H9 (cell line): ENCODE measurements around the gene LRIG1. TPM values are rescaled to one million over a fixed set of nuclear protein-coding genes. Genes with fewer than 3 reads are reported as not detected.

Experiments
- DNase-seq: peaks from one replicate; pipeline ENCODE4 v3.0.0-alpha.2; 2017
- H2AFZ ChIP-seq: one replicate; pipeline ENCODE4 v1.6.1; 2013; ENCODE audit warnings: mild to moderate bottlenecking, low read length, control low read depth, moderate library complexity
- H2AK5ac ChIP-seq: 2 replicates; pipeline ENCODE4 v1.6.1; 2013; ENCODE audit warnings: low read length, control low read depth, mixed read lengths; ENCODE audit not compliant: insufficient read length
- H2BK120ac ChIP-seq: one replicate; pipeline ENCODE4 v1.6.1; 2013; ENCODE audit warnings: low read depth, mild to moderate bottlenecking, low read length, control low read depth, inconsistent platforms; ENCODE audit not compliant: poor library complexity, severe bottlenecking
- H2BK12ac ChIP-seq: 2 replicates; pipeline ENCODE4 v1.6.1; 2013; ENCODE audit warnings: low read length, control low read depth, mixed read lengths, low read depth; ENCODE audit not compliant: insufficient read length
- H2BK15ac ChIP-seq: 2 replicates; pipeline ENCODE4 v1.6.1; 2013; ENCODE audit warnings: low read depth, low read length, control low read depth
- H2BK20ac ChIP-seq: one replicate; pipeline ENCODE4 v1.6.1; 2013; ENCODE audit warnings: low read depth, mild to moderate bottlenecking, low read length, control low read depth, inconsistent platforms; ENCODE audit not compliant: poor library complexity, severe bottlenecking
- H2BK5ac ChIP-seq: 2 replicates; pipeline ENCODE4 v1.6.1; 2013; ENCODE audit warnings: low read length, control low read depth, mixed read lengths; ENCODE audit not compliant: insufficient read length
- H3K14ac ChIP-seq: 2 replicates; pipeline ENCODE4 v1.6.1; 2013; ENCODE audit warnings: low read length, control low read depth; ENCODE audit not compliant: insufficient read depth
- H3K18ac ChIP-seq: 2 replicates; pipeline ENCODE4 v1.6.1; 2013; ENCODE audit warnings: low read depth, mild to moderate bottlenecking, mixed read lengths, low read length, control low read depth; ENCODE audit not compliant: insufficient read length
- H3K23ac ChIP-seq: 2 replicates; pipeline ENCODE4 v1.6.1; 2013; ENCODE audit warnings: low read length, control low read depth, mixed read lengths, low read depth; ENCODE audit not compliant: insufficient read length
- H3K23me2 ChIP-seq: 2 replicates; pipeline ENCODE4 v1.6.1; 2013; ENCODE audit warnings: low read depth, mild to moderate bottlenecking, mixed read lengths, low read length, control low read depth; ENCODE audit not compliant: insufficient read length, poor library complexity, severe bottlenecking
- H3K27ac ChIP-seq: 2 replicates; pipeline ENCODE4 v1.5.1; 2013; ENCODE audit warnings: low read length, control low read depth, mixed read lengths, low read depth; ENCODE audit not compliant: insufficient read length
- H3K27me3 ChIP-seq: 2 replicates; pipeline ENCODE4 v1.6.1; 2013; ENCODE audit warnings: low read length, control low read depth, inconsistent platforms; ENCODE audit not compliant: insufficient read depth
- H3K4ac ChIP-seq: 2 replicates; pipeline ENCODE4 v1.6.1; 2013; ENCODE audit warnings: low read depth, mild to moderate bottlenecking, control low read depth, inconsistent platforms, low read length, moderate library complexity
- H3K4me1 ChIP-seq: 2 replicates; pipeline ENCODE4 v1.6.1; 2013; ENCODE audit warnings: low read length, control low read depth, inconsistent platforms; ENCODE audit not compliant: insufficient read depth
- H3K4me2 ChIP-seq: 2 replicates; pipeline ENCODE4 v1.6.1; 2013; ENCODE audit warnings: low read length, control low read depth, mixed read lengths; ENCODE audit not compliant: insufficient read length, insufficient read depth
- H3K56ac ChIP-seq: 2 replicates; pipeline ENCODE4 v1.6.1; 2013; ENCODE audit warnings: low read depth, mild to moderate bottlenecking, mixed read lengths, low read length, control low read depth; ENCODE audit not compliant: insufficient read length
- H3K79me1 ChIP-seq: 2 replicates; pipeline ENCODE4 v1.6.1; 2013; ENCODE audit warnings: low read depth, mild to moderate bottlenecking, moderate library complexity, low read length, control low read depth, inconsistent platforms; ENCODE audit not compliant: insufficient read depth, poor library complexity, severe bottlenecking
- H3K79me2 ChIP-seq: 2 replicates; pipeline ENCODE4 v1.6.1; 2013; ENCODE audit warnings: low read length, control low read depth, inconsistent platforms; ENCODE audit not compliant: insufficient read depth
- H3K9ac ChIP-seq: 2 replicates; pipeline ENCODE4 v1.6.1; 2013; ENCODE audit warnings: low read length, control low read depth, mixed read lengths; ENCODE audit not compliant: insufficient read length; ENCODE audit errors: extremely low read depth
- H3K9me3 ChIP-seq: one replicate; pipeline ENCODE4 v1.6.1; 2013; ENCODE audit warnings: low read depth, low read length, inconsistent platforms; ENCODE audit not compliant: control insufficient read depth
- H3T11ph ChIP-seq: one replicate; pipeline ENCODE4 v1.6.1; 2013; ENCODE audit warnings: mild to moderate bottlenecking, low read length, control low read depth, inconsistent platforms
- H4K20me1 ChIP-seq: one replicate; pipeline ENCODE4 v1.6.1; 2013; ENCODE audit not compliant: control insufficient read depth, insufficient read length, insufficient read depth
- H4K5ac ChIP-seq: 2 replicates; pipeline ENCODE4 v1.6.1; 2013; ENCODE audit warnings: low read depth, mild to moderate bottlenecking, mixed read lengths, low read length, control low read depth; ENCODE audit not compliant: insufficient read length
- H4K8ac ChIP-seq: replicated peaks from 2 replicates; pipeline ENCODE4 v1.6.1; 2013; ENCODE audit warnings: low read length, control low read depth, mixed read lengths, low read depth; ENCODE audit not compliant: insufficient read length
- H4K91ac ChIP-seq: 2 replicates; pipeline ENCODE4 v1.6.1; 2013; ENCODE audit warnings: low read depth, mild to moderate bottlenecking, moderate library complexity, mixed read lengths, low read length, control low read depth; ENCODE audit not compliant: insufficient read length
- H3K27ac Mint-ChIP-seq, 3 experiments: 2 replicates in 2 of 3; 3 replicates in 1 of 3; pipeline ENCODE4 v1.8.0; 2020 to 2021; ENCODE audit warnings: mixed read lengths in 3 of 3, mild to moderate bottlenecking in 1 of 3, moderate library complexity in 1 of 3
- H3K27me3 Mint-ChIP-seq: 2 replicates; pipeline ENCODE4 v1.8.0; 2021; ENCODE audit warnings: low read depth, mild to moderate bottlenecking, moderate library complexity, mixed read lengths
- H3K36me3 Mint-ChIP-seq, 3 experiments: 2 replicates in 2 of 3; 3 replicates in 1 of 3; pipeline ENCODE4 v1.8.0; 2020 to 2021; ENCODE audit warnings: low read depth in 3 of 3, mixed read lengths in 3 of 3; ENCODE audit not compliant: insufficient read depth in 1 of 3
- H3K4me1 Mint-ChIP-seq, 2 experiments: 2 replicates each; pipeline ENCODE4 v1.8.0; 2020; ENCODE audit warnings: mixed read lengths in 2 of 2
- H3K4me3 Mint-ChIP-seq, 2 experiments: 2 replicates in 1 of 2; 3 replicates in 1 of 2; pipeline ENCODE4 v1.8.0; 2020 to 2021; ENCODE audit warnings: mild to moderate bottlenecking in 2 of 2, mixed read lengths in 2 of 2, moderate library complexity in 1 of 2
- H3K9me3 Mint-ChIP-seq, 2 experiments: 2 replicates in 1 of 2; 3 replicates in 1 of 2; pipeline ENCODE4 v1.8.0; 2020; ENCODE audit warnings: mild to moderate bottlenecking in 2 of 2, mixed read lengths in 2 of 2, moderate library complexity in 1 of 2
- WGBS: extraction: QIAGEN DNeasy Blood & Tissue Kit; methylation state at CpG from one replicate; pipeline ENCODE4 v1.1.7; 2013; ENCODE audit warnings: missing lambda C conversion rate, low lambda C conversion rate, mixed read lengths; ENCODE audit not compliant: insufficient read length; ENCODE audit errors: extremely low coverage; 5-methylcytosine and 5-hydroxymethylcytosine counted together
- total RNA-seq: library from RNA; stranded (reverse); gene quantifications from 2 replicates; pipeline ENCODE4 v1.2.1, GENCODE V29; 2021
- TF ChIP-seq, protein P1 (sequence below): fragments of 200-600 bp; sonication (generic); conservative IDR thresholded peaks from 3 replicates; pipeline ENCODE4 v1.8.0; 2021; ENCODE audit warnings: antibody characterized with exemption, mild to moderate bottlenecking

Gene LRIG1
- total RNA-seq, 1 experiment from 2014 or later: 70.3 TPM

DNA sequence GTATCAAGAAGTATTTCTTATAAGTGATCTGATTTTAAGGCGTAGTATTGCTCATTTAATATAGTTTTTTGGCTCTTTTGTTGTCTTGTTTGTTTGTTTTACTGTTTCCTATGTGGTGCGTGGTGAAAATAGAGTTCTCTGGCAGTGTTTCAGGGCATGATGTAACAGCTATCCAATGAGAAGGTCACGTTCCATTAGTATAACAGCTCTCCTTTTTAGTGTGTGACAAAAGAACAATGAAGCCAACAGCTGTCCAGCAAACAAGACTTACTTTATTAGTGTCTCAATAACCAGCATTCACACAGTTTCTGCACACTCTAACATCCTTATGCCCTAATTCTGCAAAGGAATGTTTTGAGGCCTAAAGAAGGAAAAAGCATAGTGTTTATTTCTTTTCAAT lies 152.1 kb downstream of the LRIG1 start:
- Histone ChIP-seq H3K9me3 (no peaks in the 10 kb centered on the region), H4K8ac (no peak overlapping the region), H2BK120ac (no peak overlapping the region), H3K18ac (no peak overlapping the region), H2BK20ac (no peak overlapping the region), H2BK5ac (no peak overlapping the region), H3K56ac (no peak overlapping the region), H2AFZ (no peak overlapping the region), H3K4me2 (no peak overlapping the region), H4K91ac (no peak overlapping the region), H3K23ac (no peak overlapping the region), H3K79me2 (no peaks in the 10 kb centered on the region), H4K20me1 (no peaks in the 10 kb centered on the region), H3K4me1 (no peaks in the 10 kb centered on the region), H3K27ac (no peak overlapping the region), H3K79me1 (no peaks in the 10 kb centered on the region), H3K9ac (no peak overlapping the region), H3K27me3 (no peaks in the 10 kb centered on the region), H2BK12ac (no peak overlapping the region), H2BK15ac (no peak overlapping the region), H3K23me2 (no peaks in the 10 kb centered on the region), H3K14ac (no peak overlapping the region), H4K5ac (no peak overlapping the region), H3T11ph (no peak overlapping the region), H2AK5ac (no peak overlapping the region), H3K4ac (no peak overlapping the region)
- no peak for DNase-seq
- H3K9me3 Mint-ChIP-seq: no peaks in the 10 kb centered on the region
- no CpG with 5 or more reads among the region's 3 CpGs for WGBS
- peaks cover 10 to 16% (median 12%) of the 10 kb centered on the region in 3 experiments for H3K36me3 Mint-ChIP-seq
- peaks cover 14 to 20% of the 10 kb centered on the region in 2 experiments for H3K4me1 Mint-ChIP-seq
- no peak overlapping the region for H3K27ac Mint-ChIP-seq
- TF ChIP-seq, protein P1, sequence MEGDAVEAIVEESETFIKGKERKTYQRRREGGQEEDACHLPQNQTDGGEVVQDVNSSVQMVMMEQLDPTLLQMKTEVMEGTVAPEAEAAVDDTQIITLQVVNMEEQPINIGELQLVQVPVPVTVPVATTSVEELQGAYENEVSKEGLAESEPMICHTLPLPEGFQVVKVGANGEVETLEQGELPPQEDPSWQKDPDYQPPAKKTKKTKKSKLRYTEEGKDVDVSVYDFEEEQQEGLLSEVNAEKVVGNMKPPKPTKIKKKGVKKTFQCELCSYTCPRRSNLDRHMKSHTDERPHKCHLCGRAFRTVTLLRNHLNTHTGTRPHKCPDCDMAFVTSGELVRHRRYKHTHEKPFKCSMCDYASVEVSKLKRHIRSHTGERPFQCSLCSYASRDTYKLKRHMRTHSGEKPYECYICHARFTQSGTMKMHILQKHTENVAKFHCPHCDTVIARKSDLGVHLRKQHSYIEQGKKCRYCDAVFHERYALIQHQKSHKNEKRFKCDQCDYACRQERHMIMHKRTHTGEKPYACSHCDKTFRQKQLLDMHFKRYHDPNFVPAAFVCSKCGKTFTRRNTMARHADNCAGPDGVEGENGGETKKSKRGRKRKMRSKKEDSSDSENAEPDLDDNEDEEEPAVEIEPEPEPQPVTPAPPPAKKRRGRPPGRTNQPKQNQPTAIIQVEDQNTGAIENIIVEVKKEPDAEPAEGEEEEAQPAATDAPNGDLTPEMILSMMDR: no peak
- H3K27me3 Mint-ChIP-seq: no peaks in the 10 kb centered on the region
- no peak overlapping the region for H3K4me3 Mint-ChIP-seq
